Measurements from ENCODE around the gene ARAF.

ARAF gene

DNA sequence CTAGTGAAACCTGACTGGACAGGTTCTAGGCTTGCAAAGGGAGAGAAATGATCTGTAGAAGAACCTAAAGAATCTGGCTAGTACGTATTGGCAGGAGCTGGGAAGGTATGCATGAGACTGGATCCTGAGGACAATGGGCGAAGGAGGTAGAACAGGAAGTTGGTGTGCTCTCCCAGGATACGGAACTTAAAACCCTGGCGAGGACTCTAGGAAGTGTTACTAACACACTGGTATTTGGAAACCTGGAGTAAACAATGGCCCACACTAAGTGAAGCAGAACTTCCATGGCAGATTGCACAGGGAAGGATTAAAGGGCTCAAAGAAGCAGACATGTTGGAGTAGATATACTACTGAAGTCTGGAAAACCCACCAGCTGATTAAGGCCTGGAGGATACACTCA is 49.5 kb downstream of the ARAF start:
- no peak for DNase-seq (ENCODE audit: low read depth)
- in situ Hi-C loops (cut with HindIII; ENCODE audit: low sequenced_read_pairs), result no loop called here
- TF ChIP-seq, protein P1, sequence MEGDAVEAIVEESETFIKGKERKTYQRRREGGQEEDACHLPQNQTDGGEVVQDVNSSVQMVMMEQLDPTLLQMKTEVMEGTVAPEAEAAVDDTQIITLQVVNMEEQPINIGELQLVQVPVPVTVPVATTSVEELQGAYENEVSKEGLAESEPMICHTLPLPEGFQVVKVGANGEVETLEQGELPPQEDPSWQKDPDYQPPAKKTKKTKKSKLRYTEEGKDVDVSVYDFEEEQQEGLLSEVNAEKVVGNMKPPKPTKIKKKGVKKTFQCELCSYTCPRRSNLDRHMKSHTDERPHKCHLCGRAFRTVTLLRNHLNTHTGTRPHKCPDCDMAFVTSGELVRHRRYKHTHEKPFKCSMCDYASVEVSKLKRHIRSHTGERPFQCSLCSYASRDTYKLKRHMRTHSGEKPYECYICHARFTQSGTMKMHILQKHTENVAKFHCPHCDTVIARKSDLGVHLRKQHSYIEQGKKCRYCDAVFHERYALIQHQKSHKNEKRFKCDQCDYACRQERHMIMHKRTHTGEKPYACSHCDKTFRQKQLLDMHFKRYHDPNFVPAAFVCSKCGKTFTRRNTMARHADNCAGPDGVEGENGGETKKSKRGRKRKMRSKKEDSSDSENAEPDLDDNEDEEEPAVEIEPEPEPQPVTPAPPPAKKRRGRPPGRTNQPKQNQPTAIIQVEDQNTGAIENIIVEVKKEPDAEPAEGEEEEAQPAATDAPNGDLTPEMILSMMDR (IDR thresholded peaks at IDR 0.05; ENCODE audit: low read depth, low read length, missing control alignments), result no peak
- H3K4me3 ChIP-seq (ENCODE audit: low read depth, low read length), result no peak overlapping the region

DNA sequence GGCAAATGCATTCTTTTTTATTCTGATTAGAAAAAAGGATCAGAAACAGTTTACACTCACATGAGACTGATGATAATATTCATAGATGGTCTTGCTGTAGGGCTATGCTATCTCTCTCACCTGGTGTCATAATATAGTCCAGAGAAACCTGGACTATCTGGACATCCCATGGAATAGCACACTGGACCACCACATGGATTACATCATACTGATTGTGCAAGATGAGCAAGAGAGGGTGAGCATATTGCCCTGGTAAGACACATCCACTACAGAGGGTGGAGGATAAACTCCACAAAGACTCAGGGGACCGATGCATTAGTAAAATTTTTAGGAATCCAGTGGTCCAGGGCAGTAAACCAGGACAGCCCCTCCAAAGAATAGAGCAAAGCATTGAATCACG is 50.5 kb downstream of the ARAF start:
- no peak overlapping the region for H3K4me3 ChIP-seq (ENCODE audit: low read depth, low read length)
- in situ Hi-C loops (cut with HindIII; ENCODE audit: low sequenced_read_pairs), result no loop called here
- no peak for DNase-seq (ENCODE audit: low read depth)
- TF ChIP-seq, protein P1 (IDR thresholded peaks at IDR 0.05; ENCODE audit: low read depth, low read length, missing control alignments), result no peak

DNA sequence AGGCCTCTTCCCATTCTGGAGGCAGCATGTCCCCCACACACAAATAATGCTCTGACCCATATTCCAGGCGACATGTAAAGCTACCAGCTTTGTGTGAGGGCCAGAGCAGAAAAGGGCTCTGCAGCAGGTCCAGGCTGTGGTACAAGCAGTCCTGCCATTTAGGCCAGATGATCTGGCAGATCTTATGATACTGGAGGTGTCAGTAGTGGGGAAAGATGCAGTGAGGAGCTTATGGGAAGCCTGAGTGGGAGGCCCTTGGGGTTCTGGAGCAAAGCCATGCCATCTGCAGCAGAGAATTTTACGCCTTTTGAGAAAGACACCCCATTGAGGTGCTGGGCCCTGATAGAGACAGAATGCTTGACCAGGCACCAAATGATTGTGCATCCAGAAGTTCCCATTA is 50.9 kb downstream of the ARAF start:
- in situ Hi-C loops (cut with HindIII; ENCODE audit: low sequenced_read_pairs), result no loop called here
- no peak overlapping the region for H3K4me3 ChIP-seq (ENCODE audit: low read depth, low read length)
- DNase-seq (ENCODE audit: low read depth), result no peak
- TF ChIP-seq, protein P1 (IDR thresholded peaks at IDR 0.05; ENCODE audit: low read depth, low read length, missing control alignments), result no peak

DNA sequence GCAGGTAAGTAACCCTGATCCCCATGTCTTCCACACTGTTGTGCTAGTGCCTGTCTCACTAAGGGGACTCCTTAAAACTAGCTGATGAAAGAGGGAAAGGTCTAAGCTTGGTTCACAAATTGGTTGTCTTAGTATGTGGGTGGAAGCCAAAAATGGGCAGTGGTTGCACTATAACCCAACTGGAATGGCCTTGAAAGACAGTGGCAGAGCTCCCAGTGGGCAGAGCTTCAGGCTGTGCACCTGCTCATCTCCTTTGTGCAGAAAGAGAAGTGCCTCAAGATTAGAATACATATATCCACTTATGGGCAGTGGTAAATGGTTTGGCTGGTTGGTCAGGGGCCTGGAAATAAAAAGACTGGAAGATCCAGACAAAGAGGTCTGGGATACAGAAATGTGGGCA is 51.4 kb downstream of the ARAF start:
- no peak for DNase-seq (ENCODE audit: low read depth)
- in situ Hi-C loops (cut with HindIII; ENCODE audit: low sequenced_read_pairs), result no loop called here

DNA sequence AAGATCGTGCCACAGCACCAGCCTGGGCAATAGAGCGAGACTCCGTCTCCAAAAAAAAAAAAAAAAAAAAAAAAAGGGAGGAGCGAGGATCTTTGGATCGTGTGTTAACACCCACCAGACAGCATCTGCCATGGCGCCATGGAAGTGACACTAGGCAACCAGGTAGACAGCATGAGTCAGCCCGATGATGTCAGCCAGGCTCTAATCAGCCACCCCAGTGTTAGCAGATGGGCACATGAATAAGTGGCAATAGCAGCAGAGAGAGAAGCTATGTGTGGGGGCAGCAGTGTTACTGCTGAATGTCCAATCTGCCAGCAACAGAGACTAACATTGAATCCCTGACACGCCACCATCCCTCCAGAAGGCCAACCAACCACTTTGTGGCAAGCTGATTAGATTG is 52.1 kb downstream of the ARAF start:
- no peak for DNase-seq (ENCODE audit: low read depth)
- no peak overlapping the region for H3K4me3 ChIP-seq (ENCODE audit: low read depth, low read length)
- in situ Hi-C loops (cut with HindIII; ENCODE audit: low sequenced_read_pairs), result no loop called here
- TF ChIP-seq, protein P1 (IDR thresholded peaks at IDR 0.05; ENCODE audit: low read depth, low read length, missing control alignments), result no peak

More for the DNA sequence above, 51.4 kb downstream of the ARAF start:
- TF ChIP-seq, protein P1 (IDR thresholded peaks at IDR 0.05; ENCODE audit: low read depth, low read length, missing control alignments), result no peak
- no peak overlapping the region for H3K4me3 ChIP-seq (ENCODE audit: low read depth, low read length)

DNA sequence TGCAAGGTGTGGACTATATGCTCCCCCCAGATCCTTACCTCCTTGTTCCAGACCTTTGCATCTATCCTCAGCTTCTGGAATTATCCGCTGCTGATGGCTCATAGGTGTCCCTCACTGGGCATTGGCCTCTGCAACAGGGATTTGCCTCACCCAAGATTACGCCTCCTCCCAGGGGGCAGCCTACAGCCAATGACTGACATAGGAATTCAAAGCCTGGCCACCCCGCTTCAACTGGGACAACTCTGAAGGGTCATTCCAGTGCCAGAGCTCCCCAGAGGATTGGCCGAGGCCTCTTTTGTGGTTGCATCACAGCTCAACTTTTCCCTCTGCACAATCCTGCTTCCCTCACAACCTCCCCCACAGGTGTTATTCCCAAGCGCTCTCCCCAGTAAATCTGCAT is 53.6 kb downstream of the ARAF start:
- H3K4me3 ChIP-seq (ENCODE audit: low read depth, low read length), result no peak overlapping the region
- in situ Hi-C loops (cut with HindIII; ENCODE audit: low sequenced_read_pairs), result no loop called here
- TF ChIP-seq, protein P1 (IDR thresholded peaks at IDR 0.05; ENCODE audit: low read depth, low read length, missing control alignments), result no peak
- DNase-seq (ENCODE audit: low read depth), result no peak

Data from astrocyte of the cerebellum (primary cell).